Measurements from ENCODE around the gene EDN2. TPM values are rescaled to one million over a fixed set of nuclear protein-coding genes. Genes with fewer than 3 reads are reported as not detected.

EDN2 gene
- total and polyA plus RNA-seq, 2 of the 8 experiments (the other 6 are each of a cell fraction or from before 2014, with no cell fraction given) = 0.32 to 0.39 TPM

- Histone ChIP-seq H2AK5ac (ENCODE audit: low read depth, low read length) (no peak overlapping the region), H3K18ac (ENCODE audit: extremely low read depth, low read length) (no peak overlapping the region), H3K4me3 (ENCODE audit: extremely low read depth in 1 of 4, insufficient read depth in 2 of 4, low read depth in 3 of 4, low read length in 4 of 4) (no peak overlapping the region), H2BK15ac (ENCODE audit: low read length) (no peak overlapping the region), H3K9ac (replicated peaks in 1 of 4; ENCODE audit: extremely low read depth in 1 of 4, low read depth in 3 of 4, low read length in 3 of 4) (no peak overlapping the region), H4K5ac (ENCODE audit: insufficient read length, low read depth, low read length) (no peak overlapping the region), H4K8ac (ENCODE audit: extremely low read depth, insufficient read depth, low read length) (no peak overlapping the region), H3K36me3 (ENCODE audit: control insufficient read depth in 2 of 4, insufficient read depth in 4 of 4, low read length in 3 of 4) (no peaks in the 10 kb centered on the region), H3K14ac (ENCODE audit: insufficient read length) (no peak overlapping the region), H2BK20ac (ENCODE audit: low read length) (no peak overlapping the region), H3K27me3 (replicated peaks in 1 of 4; ENCODE audit: control insufficient read depth in 3 of 4, extremely low read depth in 1 of 4, insufficient read depth in 3 of 4, low read length in 3 of 4) (no peaks in the 10 kb centered on the region), H4K20me1 (replicated peaks in 1 of 2; ENCODE audit: control insufficient read depth in 1 of 2, insufficient read depth in 2 of 2, low read length in 2 of 2) (no peaks in the 10 kb centered on the region), H2BK120ac (replicated peaks; ENCODE audit: low read depth, low read length) (no peak overlapping the region), H3K23ac (ENCODE audit: insufficient read length) (no peak overlapping the region), H3K23me2 (ENCODE audit: low read depth, low read length) (no peaks in the 10 kb centered on the region), H3K4me1 (replicated peaks in 1 of 4; ENCODE audit: control insufficient read depth in 3 of 4, insufficient read depth in 4 of 4, low read length in 3 of 4) (peaks cover 0 to 5% (median 2%) of the 10 kb centered on the region in 4 experiments; a peak in 5 of 7 replicates), H3K27ac (ENCODE audit: low read depth, low read length) (no peak overlapping the region), H4K91ac (replicated peaks; ENCODE audit: insufficient read length, low read length) (no peak overlapping the region), H3K9me3 (ENCODE audit: insufficient read depth in 2 of 2, low read depth in 1 of 2, low read length in 1 of 2) (0 out of 4 replicates have a peak, but pooled peaks cover 0 to under 1% of the 10 kb centered on the region in 2 experiments), H3K4me2 (ENCODE audit: insufficient read depth in 1 of 2, low read depth in 2 of 2, low read length in 2 of 2) (no peak overlapping the region), H2BK5ac (ENCODE audit: low read depth, low read length) (no peak overlapping the region), H3K56ac (replicated peaks; ENCODE audit: insufficient read length, low read depth, low read length) (no peak overlapping the region), H3K79me2 (ENCODE audit: control insufficient read depth in 1 of 2, insufficient read depth in 2 of 2, low read length in 2 of 2) (no peaks in the 10 kb centered on the region), H3K79me1 (ENCODE audit: low read depth, low read length) (no peaks in the 10 kb centered on the region), H2BK12ac (ENCODE audit: low read depth, low read length) (no peak overlapping the region), H3K4ac (replicated peaks; ENCODE audit: insufficient read length, low read depth, low read length) (no peak overlapping the region), H2AFZ (ENCODE audit: low read length) (no peak overlapping the region)
- DNase-seq (ENCODE audit: low read depth in 1 of 2, low spot score in 2 of 2) (no peak), FAIRE-seq (no peak)
- CTCF ChIA-PET (ENCODE audit: partially characterized antibody) = interaction anchor here (1.0 kb wide), 1 partner anchor 116 kb away, joined by 3 read pairs; no protein-coding TSS in a partner anchor
- POLR2A ChIA-PET (ENCODE audit: partially characterized antibody) = no interaction called here
- WGBS, 2 experiments (ENCODE audit: extremely low coverage in 1 of 2, insufficient coverage in 1 of 2, insufficient read length in 1 of 2, insufficient replicate concordance in 2 of 2, low coverage in 1 of 2, low lambda C conversion rate in 2 of 2, missing lambda C conversion rate in 1 of 2) = 100% methylated on average over 1 of the region's 1 CpG; no CpG with 5 or more reads in 1 of the 2 experiments
- TF ChIP-seq RNF2 (IDR thresholded peaks at IDR 0.05; ENCODE audit: borderline replicate concordance, low read depth, low read length, missing control alignments, poor library complexity, severe bottlenecking) = no peak
- TF ChIP-seq POLR2A (IDR thresholded peaks at IDR 0.05; ENCODE audit: control extremely low read depth in 1 of 2, low read depth in 2 of 2, low read length in 2 of 2) = no peak
- TF ChIP-seq, protein P1, sequence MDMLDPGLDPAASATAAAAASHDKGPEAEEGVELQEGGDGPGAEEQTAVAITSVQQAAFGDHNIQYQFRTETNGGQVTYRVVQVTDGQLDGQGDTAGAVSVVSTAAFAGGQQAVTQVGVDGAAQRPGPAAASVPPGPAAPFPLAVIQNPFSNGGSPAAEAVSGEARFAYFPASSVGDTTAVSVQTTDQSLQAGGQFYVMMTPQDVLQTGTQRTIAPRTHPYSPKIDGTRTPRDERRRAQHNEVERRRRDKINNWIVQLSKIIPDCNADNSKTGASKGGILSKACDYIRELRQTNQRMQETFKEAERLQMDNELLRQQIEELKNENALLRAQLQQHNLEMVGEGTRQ (IDR thresholded peaks at IDR 0.05; ENCODE audit: low read length) = no peak
- no peak for TF ChIP-seq BACH1 (IDR thresholded peaks at IDR 0.05; ENCODE audit: low read length)
- TF ChIP-seq JUND (IDR thresholded peaks at IDR 0.05; ENCODE audit: low read length) = no peak
- TF ChIP-seq RBBP5 (IDR thresholded peaks at IDR 0.05; ENCODE audit: borderline replicate concordance, low read depth, low read length) = no peak
- no peak for TF ChIP-seq KDM5A (IDR thresholded peaks at IDR 0.05; ENCODE audit: low read length)
- no peak for TF ChIP-seq CBX8 (IDR thresholded peaks at IDR 0.05; ENCODE audit: borderline replicate concordance, low read depth, low read length)
- no peak for TF ChIP-seq MAFK (IDR thresholded peaks at IDR 0.05; ENCODE audit: low read depth, low read length)
- no peak for TF ChIP-seq BRCA1 (IDR thresholded peaks at IDR 0.05; ENCODE audit: low read depth, low read length)
- TF ChIP-seq TAF1 (IDR thresholded peaks at IDR 0.05; ENCODE audit: low read depth, low read length) = no peak
- TF ChIP-seq EP300 (IDR thresholded peaks at IDR 0.05; ENCODE audit: borderline replicate concordance in 1 of 2, low read depth in 2 of 2, low read length in 2 of 2) = no peak
- TF ChIP-seq SUZ12 (IDR thresholded peaks at IDR 0.05; ENCODE audit: low read length) = no peak
- TF ChIP-seq YY1 (IDR thresholded peaks at IDR 0.05; ENCODE audit: low read depth, low read length) = no peak
Observed at GRCh38 chr1:41438711-41439110, 45.8 kb downstream of the EDN2 start.
